Measurements from ENCODE around the gene IL4I1.

DNA sequence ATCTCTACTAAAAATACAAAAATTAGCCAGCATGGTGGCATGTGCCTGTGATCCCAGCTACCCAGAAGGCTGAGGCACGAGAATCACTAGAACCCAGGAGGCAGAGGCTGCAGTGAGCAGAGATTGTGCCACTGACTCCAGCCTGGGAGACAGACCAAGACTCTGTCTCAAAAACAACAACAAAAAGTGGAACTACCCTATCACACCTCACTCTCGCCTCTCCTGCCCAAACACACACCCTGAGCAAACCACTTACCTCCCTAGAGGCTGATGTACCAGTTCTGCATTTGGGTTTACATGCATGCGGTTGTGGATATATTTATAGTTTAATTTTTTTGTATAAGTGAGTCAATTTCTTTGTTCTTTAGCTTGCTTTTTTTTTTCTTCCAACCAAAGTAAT lies 53.4 kb downstream of the IL4I1 start:
- TF ChIP-seq USF1 (IDR thresholded peaks at IDR 0.05) = no peak
- no peak for TF ChIP-seq FOXM1 (IDR thresholded peaks at IDR 0.05; ENCODE audit: borderline replicate concordance, low read depth)
- TF ChIP-seq EP300 (IDR thresholded peaks at IDR 0.05; ENCODE audit: borderline replicate concordance) = no peak
- TF ChIP-seq CEBPB (IDR thresholded peaks at IDR 0.05) = no peak
- TF ChIP-seq TAF1 (IDR thresholded peaks at IDR 0.05; ENCODE audit: low read depth) = no peak

Measured in Ishikawa (cell line).